Colonic mucosa (tissue), 4 donors: ENCODE results near the gene ABHD8. TPM values are rescaled to one million over a fixed set of nuclear protein-coding genes. Genes with fewer than 3 reads are reported as not detected.

Experiments used
- DNase-seq: peaks from one replicate; pipeline ENCODE4 v3.0.0-alpha.2; 2020
- H3K27ac ChIP-seq: fragments of 200-600 bp; one replicate; pipeline ENCODE4 v1.8.0; 2021
- H3K27me3 ChIP-seq: fragments of 200-600 bp; one replicate; pipeline ENCODE4 v1.8.0; 2021
- H3K36me3 ChIP-seq: fragments of 200-600 bp; one replicate; pipeline ENCODE4 v1.8.0; 2021
- H3K4me1 ChIP-seq: fragments of 200-600 bp; one replicate; pipeline ENCODE4 v1.8.0; 2021; ENCODE audit warnings: mild to moderate bottlenecking
- H3K4me3 ChIP-seq: fragments of 200-600 bp; one replicate; pipeline ENCODE4 v1.8.0; 2021
- H3K9ac ChIP-seq, 2 donors: one replicate each; pipeline ENCODE4 v1.7.0; 2013; ENCODE audit warnings: control low read depth in 2 of 2, low read depth in 2 of 2, low read length in 2 of 2
- H3K9me3 ChIP-seq: fragments of 200-600 bp; one replicate; pipeline ENCODE4 v1.8.0; 2021
- CTCF ChIP-seq: fragments of 200-600 bp; IDR thresholded peaks from one replicate; pipeline ENCODE4 v1.8.0; 2022; ENCODE audit warnings: antibody characterized with exemption, mild to moderate bottlenecking
- intact Hi-C: fragments of 100-400 bp; cut with DNase I; formaldehyde crosslinking; loops from one replicate; pipeline ENCODE4 v1.14.1; 2022
- total RNA-seq, 2 donors: library from RNA; stranded (reverse); fragmentation: NEBNext Ultra II Directional in 1 of 2; extraction: Animal tissue kit (Norgen Biotek cat#: 25700) in 1 of 2; gene quantifications; one replicate each; pipeline ENCODE4 v1.2.1, GENCODE V29; 2021
- donor health status: healthy.
- donor health status: DM: no; HTN: no; CAD: no.
- donor health status: DM: no; HTN: no; CAD: no.

ABHD8 gene
- total RNA-seq, 2 donors from 2014 or later, result 4.3 to 5.2 TPM

- no peak for TF ChIP-seq CTCF
- intact Hi-C loops, result no loop called here
- no peak within 1 kb of the TSS for H3K27ac ChIP-seq
- H3K9me3 ChIP-seq, result no peaks in the 10 kb centered on the region
- H3K4me3 ChIP-seq, result no peak within 1 kb of the TSS
- H3K4me1 ChIP-seq, result peaks cover 3% of the 10 kb centered on the region
- no peak for DNase-seq
- H3K36me3 ChIP-seq, result no peaks in the 10 kb centered on the region
- no peaks in the 10 kb centered on the region for H3K27me3 ChIP-seq
- peak within 1 kb of the TSS in 1 of 2 donors; percentile 26 for H3K9ac ChIP-seq
Measured at GRCh38 chr19:17264641-17264979, 38.6 kb downstream of the ABHD8 start, which contains the start of gene USHBP1. Gene USHBP1 (minus strand): TSS chr19:17264745. CDS start chr19:17264299, 446 bp downstream.

- H3K36me3 ChIP-seq, result no peaks in the 10 kb centered on the region
- no peak overlapping the region for H3K27ac ChIP-seq
- peak overlapping the region in 1 of 2 donors; percentile 26 for H3K9ac ChIP-seq
- no peak for TF ChIP-seq CTCF
- H3K4me3 ChIP-seq, result no peak overlapping the region
- intact Hi-C loops, result no loop called here
- no peak for DNase-seq
- H3K4me1 ChIP-seq, result peaks cover 3% of the 10 kb centered on the region
- H3K27me3 ChIP-seq, result no peaks in the 10 kb centered on the region
- H3K9me3 ChIP-seq, result no peaks in the 10 kb centered on the region
Measured at GRCh38 chr19:17263712-17264640, 39.2 kb downstream of the ABHD8 start.

- no peak for TF ChIP-seq CTCF
- Histone ChIP-seq H3K27ac (no peak overlapping the region), H3K9me3 (no peaks in the 10 kb centered on the region), H3K9ac (no peak overlapping the region), H3K27me3 (no peaks in the 10 kb centered on the region), H3K4me1 (peaks cover 3% of the 10 kb centered on the region), H3K4me3 (no peak overlapping the region), H3K36me3 (no peaks in the 10 kb centered on the region)
- no peak for DNase-seq
- intact Hi-C loops, result no loop called here
Measured at GRCh38 chr19:17262557-17262956, 40.7 kb downstream of the ABHD8 start.

GRCh38 chr19:17260842-17261325, 42.3 kb downstream of the ABHD8 start:
- intact Hi-C loops, result no loop called here
- Histone ChIP-seq H3K4me3 (no peak overlapping the region), H3K9ac (peak overlapping the region in 1 of 2 donors; percentile 50), H3K27ac (no peak overlapping the region), H3K27me3 (no peaks in the 10 kb centered on the region), H3K9me3 (no peaks in the 10 kb centered on the region), H3K4me1 (peaks cover 3% of the 10 kb centered on the region), H3K36me3 (no peaks in the 10 kb centered on the region)
- TF ChIP-seq CTCF, result peak; percentile 91
- peak; percentile 89 for DNase-seq

- Histone ChIP-seq H3K9ac (no peak overlapping the region), H3K27me3 (no peaks in the 10 kb centered on the region), H3K4me1 (peaks cover 3% of the 10 kb centered on the region), H3K4me3 (no peak overlapping the region), H3K9me3 (no peaks in the 10 kb centered on the region), H3K36me3 (no peaks in the 10 kb centered on the region), H3K27ac (no peak overlapping the region)
- intact Hi-C loops, result no loop called here
- DNase-seq, result no peak
- no peak for TF ChIP-seq CTCF
Measured at GRCh38 chr19:17259934-17260333, 43.3 kb downstream of the ABHD8 start.
